DMS79 treated with DMSO at 0.1 percent for 48 hours (cell line): ENCODE results near the gene ZNG1E.
"Not testable (repeated sequence)": the region's sequence is repeated elsewhere in the genome, so short reads cannot be mapped to it uniquely, and the experiment has no call there.

ENCODE experiments used
- DNase-seq: peaks from one replicate; lab custom pipeline; 2025; lab: John Stamatoyannopoulos, UW

The ZNG1E gene

DNA sequence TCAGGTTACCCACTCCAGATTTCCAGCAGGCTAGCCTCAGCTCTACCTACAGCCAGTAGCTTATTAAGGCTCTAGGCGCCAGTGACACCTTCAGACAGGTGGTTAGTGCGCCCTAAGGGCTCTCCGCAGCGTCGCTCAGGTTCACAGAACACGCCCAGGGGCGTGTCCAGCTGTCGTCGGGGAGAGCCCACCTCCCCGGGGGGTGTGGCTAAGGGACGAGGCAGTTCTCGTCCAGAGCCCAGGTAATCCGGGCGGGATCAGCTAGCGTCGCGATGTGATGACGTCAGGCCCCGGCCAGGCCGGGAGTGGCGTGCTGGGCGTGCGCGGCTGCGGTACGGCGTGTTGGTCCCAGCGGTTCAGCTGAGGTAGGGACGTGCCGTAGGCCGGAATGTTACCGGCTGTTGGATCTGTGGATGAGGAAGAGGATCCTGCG is at the start of gene ZNG1E:
TSS of gene ZNG1E (plus strand) at position 340 of the 433 bp plus-strand sequence. CDS start at position 389, 49 bp downstream.
- not testable (repeated sequence) for DNase-seq

DNA sequence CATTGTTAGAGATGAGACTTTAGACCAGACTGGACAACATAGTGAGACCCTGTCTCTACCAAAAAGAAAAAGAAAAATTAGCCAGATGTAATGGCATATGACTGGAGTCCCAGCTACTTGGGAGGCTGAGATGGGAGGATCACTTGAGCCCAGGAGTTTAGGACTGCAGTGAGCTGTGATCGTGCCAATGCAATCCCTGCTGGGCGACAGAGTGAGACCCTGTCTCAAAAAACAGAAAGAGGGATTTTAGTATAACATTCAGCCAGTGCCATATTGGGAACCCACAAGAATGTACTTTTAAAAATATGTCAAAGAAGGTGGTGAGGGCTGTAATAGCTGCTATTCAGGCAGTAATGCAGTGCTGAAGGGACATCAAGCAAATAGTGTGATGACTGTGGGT is 2.1 kb upstream of the ZNG1E start:
- not testable (repeated sequence) for DNase-seq

DNA sequence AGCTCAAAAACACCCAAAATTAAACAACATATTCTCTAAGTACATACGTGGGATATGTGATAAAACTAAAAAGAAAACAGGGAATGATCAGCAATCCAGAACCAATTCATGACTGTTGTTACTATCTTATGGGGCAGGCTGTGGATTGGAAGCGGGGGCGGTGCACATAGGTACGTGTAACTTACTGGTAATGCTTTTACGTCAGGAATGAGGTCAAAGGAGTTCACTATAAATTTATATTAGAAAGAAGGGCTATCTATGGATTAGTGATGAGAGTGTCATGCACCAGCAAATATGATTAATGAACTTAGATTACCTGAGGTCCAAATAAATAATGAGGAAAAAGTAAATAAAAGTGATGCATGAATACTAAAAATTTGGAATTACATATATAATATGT is 710 bp upstream of the ZNG1E start:
- not testable (repeated sequence) for DNase-seq

DNA sequence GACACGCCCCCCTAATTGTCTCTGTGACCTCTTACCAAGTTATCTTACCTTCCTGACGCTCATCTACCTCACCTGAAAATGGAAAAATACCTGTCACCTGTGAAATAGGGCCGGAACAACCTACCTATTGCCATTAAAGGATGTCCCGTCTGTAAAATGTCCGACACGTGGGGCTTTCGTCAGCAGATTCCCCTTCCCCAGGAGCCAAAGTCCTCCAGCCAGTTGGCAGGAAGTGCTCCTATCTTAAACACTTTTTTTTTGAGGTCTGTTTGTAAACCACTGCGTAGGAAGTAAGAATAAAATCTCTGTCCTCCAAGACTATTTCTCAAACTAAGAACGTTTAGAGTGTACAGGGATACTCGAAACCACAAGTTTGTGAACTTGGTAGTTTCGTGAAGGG is 661 bp downstream of the ZNG1E start:
- not testable (repeated sequence) for DNase-seq

DNA sequence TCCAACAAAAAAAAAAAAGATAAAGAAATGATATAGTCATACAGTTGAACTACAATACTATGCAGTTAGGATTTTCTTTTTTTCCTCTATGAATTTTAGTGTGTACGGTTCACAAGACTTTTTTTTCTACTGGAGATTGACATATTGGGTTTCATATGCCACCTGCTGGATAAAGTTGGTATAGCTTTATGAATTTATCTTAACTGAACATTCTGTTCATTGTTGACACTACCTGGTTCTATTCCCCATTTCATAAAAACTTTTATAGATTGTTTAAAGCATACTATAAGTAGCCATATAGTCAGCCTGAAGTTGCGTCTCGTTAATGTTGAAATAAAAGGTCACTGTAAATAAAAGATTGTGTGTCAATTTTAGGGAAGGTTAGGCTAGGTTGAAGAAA is 2.8 kb downstream of the ZNG1E start:
- DNase-seq = not testable (repeated sequence)

DNA sequence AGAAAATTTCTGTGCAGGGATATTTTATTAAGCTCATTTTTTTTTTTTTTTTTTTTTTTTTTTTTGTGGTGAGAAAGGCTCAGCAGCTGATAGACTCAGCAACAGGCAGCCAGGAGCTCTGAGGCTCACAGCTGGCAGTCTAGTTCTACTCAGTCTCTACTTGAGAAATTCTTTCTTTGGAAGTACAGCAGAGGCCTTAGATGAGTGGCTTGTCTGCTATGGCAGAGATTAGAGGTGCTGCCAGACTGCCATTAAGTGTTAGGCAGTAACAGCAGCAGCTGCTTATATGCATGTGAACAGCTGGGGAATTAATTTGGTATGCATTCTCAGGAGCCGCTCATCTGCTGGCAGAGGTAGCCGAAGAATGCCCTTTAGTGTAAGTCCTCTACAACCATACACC is 27.8 kb downstream of the ZNG1E start:
- DNase-seq = not testable (repeated sequence)

DNA sequence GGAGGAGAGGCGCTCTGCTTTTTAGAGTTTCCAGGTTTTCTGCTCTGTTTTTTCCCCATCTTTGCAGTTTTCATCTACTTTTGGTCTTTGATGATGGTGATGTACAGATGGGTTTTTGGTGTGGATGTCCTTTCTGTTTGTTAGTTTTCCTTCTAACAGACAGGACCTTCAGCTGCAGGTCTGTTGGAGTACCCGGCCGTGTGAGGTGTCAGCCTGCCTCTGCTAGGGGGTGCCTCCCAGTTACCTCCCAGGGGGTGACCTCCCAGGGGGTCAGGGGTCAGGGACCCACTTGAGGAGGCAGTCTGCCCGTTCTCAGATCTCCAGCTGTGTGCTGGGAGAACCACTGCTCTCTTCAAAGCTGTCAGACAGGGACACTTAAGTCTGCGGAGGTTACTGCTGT is 38.7 kb downstream of the ZNG1E start:
- not testable (repeated sequence) for DNase-seq

DNA sequence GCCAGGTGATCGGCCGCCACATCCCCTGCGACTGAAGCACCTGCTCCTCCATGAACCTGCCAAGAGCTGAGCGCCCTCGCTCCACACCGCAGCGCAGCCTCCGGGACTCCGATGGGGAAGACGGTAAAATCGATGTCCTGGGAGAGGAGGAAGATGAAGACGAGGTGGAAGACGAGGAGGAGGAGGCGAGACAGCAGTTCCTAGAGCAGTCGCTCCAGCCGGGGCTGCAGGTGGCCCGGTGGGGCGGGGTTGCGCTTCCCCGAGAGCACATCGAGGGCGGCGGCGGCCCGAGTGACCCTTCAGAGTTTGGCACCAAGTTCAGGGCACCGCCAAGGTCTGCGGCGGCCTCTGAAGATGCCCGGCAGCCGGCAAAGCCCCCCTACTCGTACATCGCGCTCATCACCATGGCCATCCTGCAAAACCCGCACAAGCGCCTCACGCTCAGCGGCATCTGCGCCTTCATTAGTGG is 61.4 kb downstream of the ZNG1E start, which contains the start of gene FOXD4L4:
TSS of gene FOXD4L4 (plus strand) at position 51 of the 469 bp plus-strand sequence. CDS start at position 51, 0 bp downstream.
- DNase-seq = not testable (repeated sequence)

DNA sequence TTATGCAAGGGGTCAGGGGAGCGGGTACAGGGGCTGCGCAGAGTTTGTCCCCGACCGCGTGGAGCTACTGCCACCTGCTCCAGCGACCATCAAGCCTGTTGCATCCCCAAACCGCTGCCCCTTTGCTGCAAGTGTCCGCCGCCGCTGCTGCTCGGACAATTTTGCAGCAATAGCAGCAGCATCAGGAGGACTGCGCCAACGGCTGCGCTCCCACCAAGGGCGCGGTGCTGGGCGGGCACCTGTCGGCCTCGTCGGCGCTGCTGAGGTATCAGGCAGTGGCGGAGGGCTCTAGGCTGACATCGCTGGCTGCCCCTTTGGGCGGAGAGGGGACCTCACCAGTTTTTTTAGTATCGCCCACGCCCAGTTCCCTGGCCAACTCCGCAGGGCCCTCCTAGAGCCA is 62.4 kb downstream of the ZNG1E start:
- not testable (repeated sequence) for DNase-seq
